ENCODE measurements around the gene SRRM5.

- TF ChIP-seq, protein P1, sequence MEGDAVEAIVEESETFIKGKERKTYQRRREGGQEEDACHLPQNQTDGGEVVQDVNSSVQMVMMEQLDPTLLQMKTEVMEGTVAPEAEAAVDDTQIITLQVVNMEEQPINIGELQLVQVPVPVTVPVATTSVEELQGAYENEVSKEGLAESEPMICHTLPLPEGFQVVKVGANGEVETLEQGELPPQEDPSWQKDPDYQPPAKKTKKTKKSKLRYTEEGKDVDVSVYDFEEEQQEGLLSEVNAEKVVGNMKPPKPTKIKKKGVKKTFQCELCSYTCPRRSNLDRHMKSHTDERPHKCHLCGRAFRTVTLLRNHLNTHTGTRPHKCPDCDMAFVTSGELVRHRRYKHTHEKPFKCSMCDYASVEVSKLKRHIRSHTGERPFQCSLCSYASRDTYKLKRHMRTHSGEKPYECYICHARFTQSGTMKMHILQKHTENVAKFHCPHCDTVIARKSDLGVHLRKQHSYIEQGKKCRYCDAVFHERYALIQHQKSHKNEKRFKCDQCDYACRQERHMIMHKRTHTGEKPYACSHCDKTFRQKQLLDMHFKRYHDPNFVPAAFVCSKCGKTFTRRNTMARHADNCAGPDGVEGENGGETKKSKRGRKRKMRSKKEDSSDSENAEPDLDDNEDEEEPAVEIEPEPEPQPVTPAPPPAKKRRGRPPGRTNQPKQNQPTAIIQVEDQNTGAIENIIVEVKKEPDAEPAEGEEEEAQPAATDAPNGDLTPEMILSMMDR (IDR thresholded peaks at IDR 0.05), result no peak
- TF ChIP-seq POLR2A (IDR thresholded peaks at IDR 0.05), result no peak
Measured at GRCh38 chr19:43616306-43616705, 4.4 kb downstream of the SRRM5 start.

All from esophagus squamous epithelium (tissue), 4 donors.